ENCODE data around the gene ATP2B2. TPM values are rescaled to one million over a fixed set of nuclear protein-coding genes. Genes with fewer than 3 reads are reported as not detected.
A peak's percentile ranks its signal among the peaks of the same experiment; 100 is the strongest.

ATP2B2 gene
- total and polyA plus RNA-seq, 2 donors (not counting 1 experiment from before 2014, with no cell fraction given): not detected

DNA sequence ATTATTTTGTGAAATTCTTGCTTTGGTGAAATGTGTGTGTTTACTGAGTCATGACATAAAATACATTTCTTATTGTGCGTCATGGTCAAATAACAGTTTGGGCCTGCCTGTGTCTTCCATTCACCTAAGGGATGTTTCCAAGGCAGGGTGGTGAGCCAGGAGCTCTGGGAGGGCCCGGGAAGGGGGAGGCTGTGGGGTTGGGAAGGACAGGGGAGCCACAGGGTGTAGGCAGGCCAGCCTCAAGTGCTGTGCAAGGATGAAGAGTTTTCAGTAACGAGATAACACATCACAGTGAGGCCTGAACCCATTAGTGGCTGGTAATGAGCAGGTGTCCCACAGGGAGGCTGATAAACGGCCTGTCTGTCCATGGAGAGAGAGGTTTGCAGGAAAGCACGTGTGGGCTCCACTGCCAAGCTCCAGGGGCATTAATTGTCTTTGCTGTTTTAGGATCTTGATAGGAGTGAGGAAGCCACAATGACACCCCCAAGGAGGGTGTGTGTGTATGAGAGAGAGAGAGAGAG, 148.9 kb downstream of the ATP2B2 start:
- TF ChIP-seq EZH2 (IDR thresholded peaks at IDR 0.05; ENCODE audit: borderline replicate concordance, insufficient read depth, low read depth, low read length, poor library complexity, severe bottlenecking): no peak
- TF ChIP-seq, protein P1, sequence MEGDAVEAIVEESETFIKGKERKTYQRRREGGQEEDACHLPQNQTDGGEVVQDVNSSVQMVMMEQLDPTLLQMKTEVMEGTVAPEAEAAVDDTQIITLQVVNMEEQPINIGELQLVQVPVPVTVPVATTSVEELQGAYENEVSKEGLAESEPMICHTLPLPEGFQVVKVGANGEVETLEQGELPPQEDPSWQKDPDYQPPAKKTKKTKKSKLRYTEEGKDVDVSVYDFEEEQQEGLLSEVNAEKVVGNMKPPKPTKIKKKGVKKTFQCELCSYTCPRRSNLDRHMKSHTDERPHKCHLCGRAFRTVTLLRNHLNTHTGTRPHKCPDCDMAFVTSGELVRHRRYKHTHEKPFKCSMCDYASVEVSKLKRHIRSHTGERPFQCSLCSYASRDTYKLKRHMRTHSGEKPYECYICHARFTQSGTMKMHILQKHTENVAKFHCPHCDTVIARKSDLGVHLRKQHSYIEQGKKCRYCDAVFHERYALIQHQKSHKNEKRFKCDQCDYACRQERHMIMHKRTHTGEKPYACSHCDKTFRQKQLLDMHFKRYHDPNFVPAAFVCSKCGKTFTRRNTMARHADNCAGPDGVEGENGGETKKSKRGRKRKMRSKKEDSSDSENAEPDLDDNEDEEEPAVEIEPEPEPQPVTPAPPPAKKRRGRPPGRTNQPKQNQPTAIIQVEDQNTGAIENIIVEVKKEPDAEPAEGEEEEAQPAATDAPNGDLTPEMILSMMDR (IDR thresholded peaks at IDR 0.05): no peak
- H3K79me2 ChIP-seq (ENCODE audit: control insufficient read depth, insufficient read depth, low read length): no peaks in the 10 kb centered on the region
- H2AFZ ChIP-seq (ENCODE audit: insufficient read depth, low read depth, low read length, poor library complexity, severe bottlenecking): no peak overlapping the region
- intact Hi-C loops (cut with micrococcal nuclease): loop anchor here (5.0 kb wide), 1 partner anchor 36 kb away; no protein-coding TSS in a partner anchor
- no peak overlapping the region for H3K4me3 Mint-ChIP-seq
- no peak overlapping the region for H3K9ac ChIP-seq (ENCODE audit: low read length)
- DNase-seq (no peak), ATAC-seq (ENCODE audit: low read depth) (no peak)
- no peaks in the 10 kb centered on the region for H4K20me1 ChIP-seq (ENCODE audit: control insufficient read depth, insufficient read depth, low read length, poor library complexity, severe bottlenecking)
- no peak overlapping the region for H3K4me2 ChIP-seq (replicated peaks; ENCODE audit: low read depth, low read length, poor library complexity, severe bottlenecking)
- 82% methylated on average over 4 of the region's 5 CpGs for WGBS (ENCODE audit: insufficient coverage)
- H3K4me3 ChIP-seq (ENCODE audit: control extremely low read depth in 1 of 5, extremely low read depth in 1 of 5, insufficient read depth in 1 of 5, low read depth in 2 of 5, low read length in 4 of 5): no peak overlapping the region
- H3K36me3 ChIP-seq (replicated peaks in 1 of 2; ENCODE audit: control extremely low read depth in 1 of 2, control insufficient read depth in 1 of 2, extremely low read depth in 1 of 2, insufficient read depth in 2 of 2, low read length in 1 of 2): no peaks in the 10 kb centered on the region
- CTCF ChIA-PET: interaction anchor here (0.7 to 2.0 kb wide), 3 partner anchors 12 to 34 kb away, joined by 3 to 6 read pairs (median 5); no protein-coding TSS in a partner anchor
- H3K27ac Mint-ChIP-seq: peak overlapping the region; percentile 13
- H3K4me1 ChIP-seq (ENCODE audit: control insufficient read depth in 2 of 2, insufficient read depth in 2 of 2, low read length in 2 of 2): peaks cover 20 to 44% of the 10 kb centered on the region in 2 donors
- POLR2A ChIA-PET: interaction anchor here (1.1 kb wide), 1 partner anchor 15 kb away, joined by 5 read pairs; no protein-coding TSS in a partner anchor
- H3K9me3 ChIP-seq (ENCODE audit: control extremely low read depth in 1 of 3, control insufficient read depth in 2 of 3, insufficient read depth in 1 of 3, low read length in 2 of 3): peaks cover 0 to 3% (median 0%) of the 10 kb centered on the region in 3 donors
- peaks cover 0 to 4% (median 0%) of the 10 kb centered on the region in 4 experiments for H3K27me3 ChIP-seq (replicated peaks in 1 of 4; ENCODE audit: control extremely low read depth in 1 of 4, control insufficient read depth in 3 of 4, insufficient read depth in 4 of 4, low read length in 3 of 4)
- peaks cover 3% of the 10 kb centered on the region for H3K27me3 Mint-ChIP-seq
- H3K27ac ChIP-seq (ENCODE audit: low read length in 2 of 2): no peak overlapping the region
- no peaks in the 10 kb centered on the region for H3K9me3 Mint-ChIP-seq (ENCODE audit: insufficient read depth)
- H3K4me1 Mint-ChIP-seq: peaks cover 62% of the 10 kb centered on the region

DNA sequence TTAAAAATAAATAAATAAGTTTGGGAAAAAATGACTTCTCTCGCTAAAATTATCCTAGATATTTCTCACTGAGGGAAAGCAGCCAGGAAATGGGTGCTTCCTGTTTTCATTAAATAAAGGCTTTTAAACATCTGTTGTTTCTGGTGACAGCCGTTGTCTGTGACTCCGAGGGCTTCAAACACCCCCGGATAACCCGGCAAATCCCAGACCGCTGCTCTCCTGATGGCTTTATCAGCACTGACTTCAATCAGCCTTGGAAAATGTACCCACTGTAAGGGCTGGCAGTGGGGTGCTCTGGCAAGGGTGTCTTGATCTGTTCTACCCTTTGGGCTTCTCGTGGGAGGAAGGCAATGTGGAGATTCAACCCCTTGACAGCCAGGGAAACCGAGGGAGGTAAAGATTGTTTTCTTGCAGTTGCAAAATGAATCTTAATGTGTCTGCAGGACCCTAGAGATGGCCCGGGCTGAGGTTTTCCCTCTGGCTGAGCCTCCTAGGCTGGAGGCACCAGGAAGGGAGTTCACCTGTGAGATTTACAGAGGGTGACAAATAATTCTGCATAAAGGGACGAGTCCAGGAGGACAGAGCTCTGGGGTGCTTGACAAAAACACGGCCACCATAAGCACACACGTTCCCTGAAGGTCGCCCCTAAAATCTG, 150.9 kb downstream of the ATP2B2 start:
- Mint-ChIP-seq H3K4me3 (no peak overlapping the region), H3K4me1 (peaks cover 59% of the 10 kb centered on the region), H3K9me3 (ENCODE audit: insufficient read depth) (no peaks in the 10 kb centered on the region), H3K27me3 (no peaks in the 10 kb centered on the region), H3K27ac (no peak overlapping the region)
- ChIA-PET CTCF (interaction anchor here (0.7 kb wide), 1 partner anchor 846 kb away, joined by 3 read pairs; no protein-coding TSS in a partner anchor), POLR2A (no interaction called here)
- TF ChIP-seq EZH2 (IDR thresholded peaks at IDR 0.05; ENCODE audit: borderline replicate concordance, insufficient read depth, low read depth, low read length, poor library complexity, severe bottlenecking): no peak
- TF ChIP-seq, protein P1 (IDR thresholded peaks at IDR 0.05): no peak
- Histone ChIP-seq H4K20me1 (ENCODE audit: control insufficient read depth, insufficient read depth, low read length, poor library complexity, severe bottlenecking) (no peaks in the 10 kb centered on the region), H3K27me3 (replicated peaks in 1 of 4; ENCODE audit: control extremely low read depth in 1 of 4, control insufficient read depth in 3 of 4, insufficient read depth in 4 of 4, low read length in 3 of 4) (peaks cover 0 to 4% (median 0%) of the 10 kb centered on the region in 4 experiments), H3K9me3 (ENCODE audit: control extremely low read depth in 1 of 3, control insufficient read depth in 2 of 3, insufficient read depth in 1 of 3, low read length in 2 of 3) (peaks cover 0 to 3% (median 0%) of the 10 kb centered on the region in 3 donors), H3K9ac (ENCODE audit: low read length) (no peak overlapping the region), H2AFZ (ENCODE audit: insufficient read depth, low read depth, low read length, poor library complexity, severe bottlenecking) (peak overlapping the region; percentile 49), H3K4me2 (replicated peaks; ENCODE audit: low read depth, low read length, poor library complexity, severe bottlenecking) (peak overlapping the region; percentile 9), H3K4me3 (ENCODE audit: control extremely low read depth in 1 of 5, extremely low read depth in 1 of 5, insufficient read depth in 1 of 5, low read depth in 2 of 5, low read length in 4 of 5) (no peak overlapping the region), H3K27ac (ENCODE audit: low read length in 2 of 2) (no peak overlapping the region), H3K4me1 (ENCODE audit: control insufficient read depth in 2 of 2, insufficient read depth in 2 of 2, low read length in 2 of 2) (peaks cover 20 to 44% of the 10 kb centered on the region in 2 donors), H3K79me2 (ENCODE audit: control insufficient read depth, insufficient read depth, low read length) (no peaks in the 10 kb centered on the region), H3K36me3 (replicated peaks in 1 of 2; ENCODE audit: control extremely low read depth in 1 of 2, control insufficient read depth in 1 of 2, extremely low read depth in 1 of 2, insufficient read depth in 2 of 2, low read length in 1 of 2) (no peaks in the 10 kb centered on the region)
- WGBS (ENCODE audit: insufficient coverage): 42% methylated on average over 5 of the region's 13 CpGs
- intact Hi-C loops (cut with micrococcal nuclease): loop anchor here (5.0 kb wide), 1 partner anchor 38 kb away; no protein-coding TSS in a partner anchor
- no peak for ATAC-seq (ENCODE audit: low read depth)
- DNase-seq: no peak

Data from B cell (primary cell).